Upper lobe of right lung (tissue), 1 donor: ENCODE data around the gene PTPRN. TPM values are rescaled to one million over a fixed set of nuclear protein-coding genes. Genes with fewer than 3 reads are reported as not detected.
A peak's percentile ranks its signal among the peaks of the same experiment; 100 is the strongest.

Experiments used
- ATAC-seq: fragments of 200-7000 bp; cut with Tn5 transposase; one replicate; pipeline ENCODE4 v1.9.1; 2020; ENCODE audit warnings: mild to moderate bottlenecking, moderate library complexity
- DNase-seq: peaks from one replicate; pipeline ENCODE4 v3.0.0-alpha.2; 2020
- H3K27ac ChIP-seq: fragments of 200-600 bp; one replicate; pipeline ENCODE4 v1.8.0; 2022
- H3K27me3 ChIP-seq: fragments of 200-600 bp; one replicate; pipeline ENCODE4 v1.8.0; 2022; ENCODE audit warnings: mild to moderate bottlenecking
- H3K36me3 ChIP-seq: fragments of 200-600 bp; one replicate; pipeline ENCODE4 v1.8.0; 2022
- H3K4me1 ChIP-seq: fragments of 200-600 bp; one replicate; pipeline ENCODE4 v1.8.0; 2022
- H3K4me3 ChIP-seq: fragments of 200-600 bp; one replicate; pipeline ENCODE4 v1.8.0; 2022; ENCODE audit warnings: mild to moderate bottlenecking
- H3K9me3 ChIP-seq: fragments of 200-600 bp; one replicate; pipeline ENCODE4 v1.8.0; 2022
- CTCF ChIP-seq: fragments of 200-600 bp; IDR thresholded peaks from one replicate; pipeline ENCODE4 v1.8.0; 2022; ENCODE audit warnings: antibody characterized with exemption
- intact Hi-C: fragments of 100-400 bp; cut with DNase I; formaldehyde crosslinking; loops from one replicate; pipeline ENCODE4 v1.11.0; 2022
- microRNA-seq: library from miRNA; unstranded; fragments of <30 nt; microRNA quantifications from one replicate; pipeline ENCODE4 v1.2.0, GENCODE V29; 2020; ENCODE audit warnings: borderline microRNAs expressed
- total RNA-seq: library from RNA; stranded (reverse); fragmentation: NEBNext Ultra II Directional; extraction: Animal tissue kit (Norgen Biotek cat#: 25700); gene quantifications from one replicate; pipeline ENCODE4 v1.2.1, GENCODE V29; 2021
- donor health status: DM: no; HTN: yes; CAD: no; lungs with severe emphysema.

The PTPRN gene
- total RNA-seq, 1 donor from 2014 or later: not detected

GRCh38 chr2:219245899-219246230, 63.3 kb downstream of the PTPRN start:
- peaks cover 19% of the 10 kb centered on the region for H3K36me3 ChIP-seq
- intact Hi-C loops: no loop called here
- TF ChIP-seq CTCF: no peak
- H3K9me3 ChIP-seq: no peaks in the 10 kb centered on the region
- H3K27ac ChIP-seq: peak overlapping the region; percentile 96
- peak overlapping the region; percentile 98 for H3K4me3 ChIP-seq
- peaks cover 56% of the 10 kb centered on the region for H3K4me1 ChIP-seq
- DNase-seq (no peak), ATAC-seq (no peak)
- H3K27me3 ChIP-seq: no peaks in the 10 kb centered on the region

- no peaks in the 10 kb centered on the region for H3K27me3 ChIP-seq
- ATAC-seq (peak; percentile 90), DNase-seq (peak; percentile 97)
- no peaks in the 10 kb centered on the region for H3K9me3 ChIP-seq
- peak within 1 kb of the TSS; percentile 98 for H3K4me3 ChIP-seq
- H3K36me3 ChIP-seq: peaks cover 19% of the 10 kb centered on the region
- peaks cover 52% of the 10 kb centered on the region for H3K4me1 ChIP-seq
- intact Hi-C loops: no loop called here
- no peak for TF ChIP-seq CTCF
- peak within 1 kb of the TSS; percentile 96 for H3K27ac ChIP-seq
These were observed 63.9 kb downstream of the PTPRN start, which contains the start of the genes GLB1L and STK16 for GRCh38 chr2:219245148-219245898. GLB1L (minus strand) TSS chr2:219245444; CDS start chr2:219243573, 1,871 bp downstream. STK16 (plus strand) TSS chr2:219245479; CDS start chr2:219246000, 521 bp downstream.

GRCh38 chr2:219244789-219245147, 64.4 kb downstream of the PTPRN start:
- no peak for ATAC-seq
- DNase-seq: no peak
- H3K4me1 ChIP-seq: peaks cover 46% of the 10 kb centered on the region

GRCh38 chr2:219243291-219243761, 65.9 kb downstream of the PTPRN start:
- DNase-seq: peak; percentile 79
- ATAC-seq: peak; percentile 63
- no peak overlapping the region for H3K27ac ChIP-seq
- H3K9me3 ChIP-seq: no peaks in the 10 kb centered on the region
- no peaks in the 10 kb centered on the region for H3K27me3 ChIP-seq
- peaks cover 24% of the 10 kb centered on the region for H3K36me3 ChIP-seq
- H3K4me3 ChIP-seq: peak overlapping the region; percentile 30
- no peak for TF ChIP-seq CTCF
- intact Hi-C loops: no loop called here
- H3K4me1 ChIP-seq: peaks cover 32% of the 10 kb centered on the region

More at GRCh38 chr2:219244789-219245147, 64.4 kb downstream of the PTPRN start:
- no peaks in the 10 kb centered on the region for H3K27me3 ChIP-seq
- peak overlapping the region; percentile 96 for H3K27ac ChIP-seq
- intact Hi-C loops: no loop called here
- no peak for TF ChIP-seq CTCF
- no peaks in the 10 kb centered on the region for H3K9me3 ChIP-seq
- H3K4me3 ChIP-seq: peak overlapping the region; percentile 98
- peaks cover 22% of the 10 kb centered on the region for H3K36me3 ChIP-seq

Small RNAs within 50 kb of the gene (microRNA-seq; reads per million reads assigned to microRNA genes)
- not detected for gene MIR153-1

Other genes with a start within 250 kb of the PTPRN start
- gene IHH, start 248.5 kb downstream of the PTPRN start, total RNA-seq: 0.69 TPM
- 14.3 TPM for gene NHEJ1, start 148.6 kb downstream of the PTPRN start, total RNA-seq
- gene SLC23A3, start 139.4 kb downstream of the PTPRN start, total RNA-seq: 3.1 TPM
- gene CNPPD1, start 132.5 kb downstream of the PTPRN start, total RNA-seq: 64.0 TPM
- 79.8 TPM for gene RETREG2, start 131.1 kb downstream of the PTPRN start, total RNA-seq
- gene ZFAND2B, start 102.6 kb downstream of the PTPRN start, total RNA-seq: 41.2 TPM
- 18.2 TPM for gene ABCB6, start 90.4 kb downstream of the PTPRN start, total RNA-seq
- 48.2 TPM for gene ATG9A, start 79.8 kb downstream of the PTPRN start, total RNA-seq
- gene ANKZF1, start 79.6 kb downstream of the PTPRN start, total RNA-seq: 37.6 TPM
- gene GLB1L, start 64.0 kb downstream of the PTPRN start, total RNA-seq: 10.0 TPM
- 21.4 TPM for gene STK16, start 63.9 kb downstream of the PTPRN start, total RNA-seq
- gene TUBA4B, start 56.2 kb downstream of the PTPRN start, total RNA-seq: not detected
- gene TUBA4A, start 55.5 kb downstream of the PTPRN start, total RNA-seq: 45.4 TPM
- 79.4 TPM for gene DNAJB2, start 30.0 kb downstream of the PTPRN start, total RNA-seq
- not detected for gene RESP18, start 23.3 kb upstream of the PTPRN start, total RNA-seq
- 69.9 TPM for gene DNPEP, start 78.5 kb upstream of the PTPRN start, total RNA-seq
- 59.4 TPM for gene DES, start 109.0 kb upstream of the PTPRN start, total RNA-seq
- 5.6 TPM for gene SPEG, start 125.4 kb upstream of the PTPRN start, total RNA-seq
- gene GMPPA, start 189.5 kb upstream of the PTPRN start, total RNA-seq: 25.3 TPM
- 0.55 TPM for gene ASIC4, start 205.1 kb upstream of the PTPRN start, total RNA-seq
- gene CHPF, start 234.4 kb upstream of the PTPRN start, total RNA-seq: 45.3 TPM
- gene TMEM198, start 234.6 kb upstream of the PTPRN start, total RNA-seq: 2.9 TPM